T-helper 2 cell treated with Interferon-gamma antibody and Interleukin-4, amounts not matched to agents 5 μg/mL and 100 μg/mL, for 36 hours (primary cell): ENCODE measurements around the gene GGA1.

Experiments used
- DNase-seq: peaks from one replicate; pipeline ENCODE4 v3.0.0; 2021; ENCODE audit warnings: low spot score
- H3K27ac Mint-ChIP-seq: one replicate; pipeline ENCODE4 v1.8.0; 2021; ENCODE audit warnings: mild to moderate bottlenecking, mixed read lengths
- H3K27me3 Mint-ChIP-seq: one replicate; pipeline ENCODE4 v1.8.0; 2021; ENCODE audit warnings: low read depth, mixed read lengths
- H3K36me3 Mint-ChIP-seq: one replicate; pipeline ENCODE4 v1.8.0; 2021; ENCODE audit warnings: low read depth, mixed read lengths
- H3K4me1 Mint-ChIP-seq: one replicate; pipeline ENCODE4 v1.8.0; 2021; ENCODE audit warnings: low read depth, mixed read lengths
- H3K4me3 Mint-ChIP-seq: one replicate; pipeline ENCODE4 v1.8.0; 2022; ENCODE audit warnings: mild to moderate bottlenecking, moderate library complexity, mixed read lengths
- H3K9me3 Mint-ChIP-seq: one replicate; pipeline ENCODE4 v1.8.0; 2021; ENCODE audit warnings: mixed read lengths

The GGA1 gene

GRCh38 chr22:37625737-37626136 is 17.1 kb downstream of the GGA1 start:
- H3K27ac Mint-ChIP-seq: no peak overlapping the region
- H3K36me3 Mint-ChIP-seq: peaks cover 14% of the 10 kb centered on the region
- no peak for DNase-seq
- H3K4me3 Mint-ChIP-seq: no peak overlapping the region
- no peaks in the 10 kb centered on the region for H3K27me3 Mint-ChIP-seq
- H3K4me1 Mint-ChIP-seq: peaks cover 20% of the 10 kb centered on the region
- H3K9me3 Mint-ChIP-seq: no peaks in the 10 kb centered on the region

GRCh38 chr22:37626144-37626543 is 17.5 kb downstream of the GGA1 start:
- Mint-ChIP-seq H3K9me3 (no peaks in the 10 kb centered on the region), H3K4me1 (peaks cover 20% of the 10 kb centered on the region), H3K36me3 (peaks cover 14% of the 10 kb centered on the region), H3K27me3 (no peaks in the 10 kb centered on the region), H3K4me3 (no peak overlapping the region), H3K27ac (no peak overlapping the region)
- no peak for DNase-seq

- Mint-ChIP-seq H3K4me1 (peaks cover 20% of the 10 kb centered on the region), H3K27me3 (no peaks in the 10 kb centered on the region), H3K36me3 (peaks cover 14% of the 10 kb centered on the region), H3K9me3 (no peaks in the 10 kb centered on the region), H3K4me3 (peak overlapping the region; percentile 63), H3K27ac (peak overlapping the region; percentile 86)
- DNase-seq: no peak
Measured at GRCh38 chr22:37626556-37627075, 18.0 kb downstream of the GGA1 start.

GRCh38 chr22:37627121-37627520 is 18.5 kb downstream of the GGA1 start:
- Mint-ChIP-seq H3K4me3 (peak overlapping the region; percentile 63), H3K36me3 (peaks cover 15% of the 10 kb centered on the region), H3K9me3 (no peaks in the 10 kb centered on the region), H3K4me1 (peaks cover 20% of the 10 kb centered on the region), H3K27me3 (no peaks in the 10 kb centered on the region), H3K27ac (peak overlapping the region; percentile 86)
- DNase-seq: no peak

GRCh38 chr22:37627545-37627944 is 18.9 kb downstream of the GGA1 start:
- peaks cover 20% of the 10 kb centered on the region for H3K4me1 Mint-ChIP-seq
- H3K27ac Mint-ChIP-seq: peak overlapping the region; percentile 86

GRCh38 chr22:37628830-37629229 is 20.2 kb downstream of the GGA1 start:
- Mint-ChIP-seq H3K4me1 (peaks cover 28% of the 10 kb centered on the region), H3K27ac (peak overlapping the region; percentile 78), H3K9me3 (no peaks in the 10 kb centered on the region), H3K4me3 (no peak overlapping the region), H3K36me3 (peaks cover 13% of the 10 kb centered on the region), H3K27me3 (no peaks in the 10 kb centered on the region)
- DNase-seq: no peak

More at GRCh38 chr22:37627545-37627944, 18.9 kb downstream of the GGA1 start:
- H3K36me3 Mint-ChIP-seq: peaks cover 15% of the 10 kb centered on the region
- no peaks in the 10 kb centered on the region for H3K27me3 Mint-ChIP-seq
- no peaks in the 10 kb centered on the region for H3K9me3 Mint-ChIP-seq
- peak overlapping the region; percentile 63 for H3K4me3 Mint-ChIP-seq
- DNase-seq: peak; percentile 42

- Mint-ChIP-seq H3K36me3 (peaks cover 9% of the 10 kb centered on the region), H3K4me1 (peaks cover 38% of the 10 kb centered on the region), H3K4me3 (no peak overlapping the region), H3K27me3 (no peaks in the 10 kb centered on the region), H3K27ac (no peak overlapping the region), H3K9me3 (no peaks in the 10 kb centered on the region)
- no peak for DNase-seq
Measured at GRCh38 chr22:37629928-37630327, 21.3 kb downstream of the GGA1 start.

GRCh38 chr22:37630839-37631435 is 22.3 kb downstream of the GGA1 start:
- H3K4me1 Mint-ChIP-seq: peaks cover 39% of the 10 kb centered on the region
- H3K4me3 Mint-ChIP-seq: no peak overlapping the region
- H3K27me3 Mint-ChIP-seq: no peaks in the 10 kb centered on the region
- peaks cover 3% of the 10 kb centered on the region for H3K36me3 Mint-ChIP-seq
- no peaks in the 10 kb centered on the region for H3K9me3 Mint-ChIP-seq
- peak overlapping the region; percentile 68 for H3K27ac Mint-ChIP-seq
- DNase-seq: no peak

GRCh38 chr22:37631448-37632173 is 23.0 kb downstream of the GGA1 start:
- no peaks in the 10 kb centered on the region for H3K27me3 Mint-ChIP-seq
- H3K36me3 Mint-ChIP-seq: peaks cover 3% of the 10 kb centered on the region
- no peak overlapping the region for H3K4me3 Mint-ChIP-seq
- H3K9me3 Mint-ChIP-seq: no peaks in the 10 kb centered on the region
- H3K4me1 Mint-ChIP-seq: peaks cover 43% of the 10 kb centered on the region
- DNase-seq: no peak
- no peak overlapping the region for H3K27ac Mint-ChIP-seq

- Mint-ChIP-seq H3K9me3 (no peaks in the 10 kb centered on the region), H3K27me3 (no peaks in the 10 kb centered on the region), H3K4me1 (peaks cover 43% of the 10 kb centered on the region), H3K36me3 (peaks cover 3% of the 10 kb centered on the region), H3K27ac (peak overlapping the region; percentile 90), H3K4me3 (no peak overlapping the region)
- no peak for DNase-seq
Measured at GRCh38 chr22:37632174-37633088, 23.8 kb downstream of the GGA1 start.

GRCh38 chr22:37633089-37633624 is 24.5 kb downstream of the GGA1 start:
- peaks cover 3% of the 10 kb centered on the region for H3K36me3 Mint-ChIP-seq
- H3K9me3 Mint-ChIP-seq: no peaks in the 10 kb centered on the region
- H3K27ac Mint-ChIP-seq: peak overlapping the region; percentile 90
- peak; percentile 56 for DNase-seq
- H3K27me3 Mint-ChIP-seq: no peaks in the 10 kb centered on the region
- peak overlapping the region; percentile 59 for H3K4me3 Mint-ChIP-seq
- H3K4me1 Mint-ChIP-seq: peaks cover 48% of the 10 kb centered on the region

GRCh38 chr22:37633625-37634416 is 25.2 kb downstream of the GGA1 start:
- no peaks in the 10 kb centered on the region for H3K9me3 Mint-ChIP-seq
- DNase-seq: peak; percentile 76
- no peaks in the 10 kb centered on the region for H3K27me3 Mint-ChIP-seq
- H3K4me3 Mint-ChIP-seq: peak overlapping the region; percentile 72
- H3K27ac Mint-ChIP-seq: peak overlapping the region; percentile 90
- H3K36me3 Mint-ChIP-seq: peaks cover 6% of the 10 kb centered on the region
- H3K4me1 Mint-ChIP-seq: peaks cover 53% of the 10 kb centered on the region

GRCh38 chr22:37634417-37634924 is 25.8 kb downstream of the GGA1 start:
- peaks cover 4% of the 10 kb centered on the region for H3K36me3 Mint-ChIP-seq

More at GRCh38 chr22:37634417-37634924, 25.8 kb downstream of the GGA1 start:
- H3K27me3 Mint-ChIP-seq: no peaks in the 10 kb centered on the region
- peak overlapping the region; percentile 90 for H3K27ac Mint-ChIP-seq
- peaks cover 52% of the 10 kb centered on the region for H3K4me1 Mint-ChIP-seq
- H3K4me3 Mint-ChIP-seq: peak overlapping the region; percentile 72
- DNase-seq: no peak
- no peaks in the 10 kb centered on the region for H3K9me3 Mint-ChIP-seq
